Trophoblast cell (in vitro differentiated cells and primary cell): Measurements from ENCODE around the gene TLL2.

Experiments
- DNase-seq, 2 donors: peaks; one replicate each; pipeline ENCODE4 v3.0.0-alpha.2; 2016
- H2AFZ ChIP-seq: 2 replicates; pipeline ENCODE4 v1.6.1; 2013; ENCODE audit warnings: low read length, moderate library complexity, mild to moderate bottlenecking; ENCODE audit not compliant: insufficient read depth, poor library complexity
- H2AK5ac ChIP-seq: 2 replicates; pipeline ENCODE4 v1.6.1; 2013; ENCODE audit warnings: mild to moderate bottlenecking, low read length
- H2BK120ac ChIP-seq: 2 replicates; pipeline ENCODE4 v1.6.1; 2013; ENCODE audit warnings: low read length, mild to moderate bottlenecking, moderate library complexity; ENCODE audit not compliant: insufficient read depth, poor library complexity
- H2BK12ac ChIP-seq: 2 replicates; pipeline ENCODE4 v1.6.1; 2013; ENCODE audit warnings: mild to moderate bottlenecking, low read length, moderate library complexity
- H2BK5ac ChIP-seq: 2 replicates; pipeline ENCODE4 v1.6.1; 2013; ENCODE audit warnings: low read length, low read depth, moderate library complexity, mild to moderate bottlenecking; ENCODE audit not compliant: poor library complexity
- H3K14ac ChIP-seq: 2 replicates; pipeline ENCODE4 v1.6.1; 2013; ENCODE audit warnings: mild to moderate bottlenecking, low read length
- H3K18ac ChIP-seq: 2 replicates; pipeline ENCODE4 v1.6.1; 2013; ENCODE audit warnings: mild to moderate bottlenecking, low read length
- H3K23ac ChIP-seq: 2 replicates; pipeline ENCODE4 v1.6.1; 2013; ENCODE audit warnings: low read length
- H3K27ac ChIP-seq: 2 replicates; pipeline ENCODE4 v1.5.1; 2013; ENCODE audit warnings: low read depth, mild to moderate bottlenecking, inconsistent platforms, low read length, moderate library complexity
- H3K27me3 ChIP-seq: 2 replicates; pipeline ENCODE4 v1.6.1; 2013; ENCODE audit warnings: inconsistent platforms, mild to moderate bottlenecking, low read length, moderate library complexity; ENCODE audit not compliant: insufficient read depth
- H3K36me3 ChIP-seq, 2 experiments: 1 replicate in 1 of 2; 2 replicates in 1 of 2; pipeline ENCODE4 v1.6.1; 2013; ENCODE audit warnings: low read length in 2 of 2, mild to moderate bottlenecking in 2 of 2, moderate library complexity in 1 of 2; ENCODE audit not compliant: insufficient read depth in 2 of 2, control insufficient read depth in 1 of 2
- H3K4ac ChIP-seq: 2 replicates; pipeline ENCODE4 v1.6.1; 2013; ENCODE audit warnings: low read depth, mild to moderate bottlenecking, low read length, moderate library complexity
- H3K4me1 ChIP-seq, 2 experiments: 1 replicate in 1 of 2; 2 replicates in 1 of 2; pipeline ENCODE4 v1.6.1; 2013; ENCODE audit warnings: low read length in 2 of 2, mild to moderate bottlenecking in 2 of 2, moderate library complexity in 1 of 2; ENCODE audit not compliant: insufficient read depth in 2 of 2, control insufficient read depth in 1 of 2
- H3K4me2 ChIP-seq: 2 replicates; pipeline ENCODE4 v1.6.1; 2013; ENCODE audit warnings: inconsistent platforms, mild to moderate bottlenecking, low read length, moderate library complexity
- H3K4me3 ChIP-seq: 2 replicates; pipeline ENCODE4 v1.5.1; 2013; ENCODE audit warnings: mild to moderate bottlenecking, low read depth, low read length, inconsistent platforms
- H3K79me1 ChIP-seq: one replicate; pipeline ENCODE4 v1.6.1; 2013; ENCODE audit warnings: low read length
- H3K79me2 ChIP-seq: 2 replicates; pipeline ENCODE4 v1.6.1; 2013; ENCODE audit warnings: low read length, mild to moderate bottlenecking; ENCODE audit not compliant: control insufficient read depth, insufficient read depth, poor library complexity
- H3K9ac ChIP-seq: 2 replicates; pipeline ENCODE4 v1.6.1; 2013; ENCODE audit warnings: mild to moderate bottlenecking, low read length
- H3K9me3 ChIP-seq: 2 replicates; pipeline ENCODE4 v1.6.1; 2013; ENCODE audit warnings: low read depth, mild to moderate bottlenecking, control low read depth, inconsistent platforms, low read length; ENCODE audit not compliant: insufficient read depth
- H4K12ac ChIP-seq: 2 replicates; pipeline ENCODE4 v1.6.1; 2013; ENCODE audit warnings: low read depth, mild to moderate bottlenecking, low read length, moderate library complexity
- H4K8ac ChIP-seq: 2 replicates; pipeline ENCODE4 v1.6.1; 2013; ENCODE audit warnings: low read depth, mild to moderate bottlenecking, low read length, moderate library complexity
- H4K91ac ChIP-seq: one replicate; pipeline ENCODE4 v1.6.1; 2013; ENCODE audit warnings: low read depth, mild to moderate bottlenecking, low read length, moderate library complexity
- WGBS: extraction: QIAGEN DNeasy Blood & Tissue Kit; methylation state at CpG from one replicate; pipeline ENCODE4 v1.1.7; 2013; ENCODE audit warnings: missing lambda C conversion rate; ENCODE audit not compliant: insufficient read length, insufficient coverage; ENCODE audit errors: extremely low coverage; 5-methylcytosine and 5-hydroxymethylcytosine counted together

Gene TLL2

DNA sequence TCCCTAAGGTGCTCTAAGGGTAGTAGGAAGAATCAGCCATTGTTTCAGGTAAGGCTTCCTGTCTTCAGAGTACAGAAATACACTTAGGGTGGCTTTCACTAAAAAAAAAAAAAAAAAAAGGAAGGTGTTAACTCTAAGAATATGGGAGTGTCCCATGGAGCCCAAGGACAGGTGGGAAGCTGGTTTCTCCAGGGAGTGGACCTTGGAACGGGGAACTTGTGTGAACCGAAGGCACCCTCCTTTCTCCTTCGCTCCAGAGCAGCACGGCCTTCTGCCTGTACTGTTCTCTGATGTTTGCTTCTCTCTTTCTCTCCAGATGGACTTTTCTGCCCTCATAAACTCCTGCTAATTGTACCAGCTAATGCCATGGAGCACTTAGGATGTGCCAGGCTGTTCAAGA lies 161.1 kb downstream of the TLL2 start:
- Histone ChIP-seq H3K36me3 (no peaks in the 10 kb centered on the region), H4K8ac (no peak overlapping the region), H3K9me3 (no peaks in the 10 kb centered on the region), H2BK120ac (no peak overlapping the region), H3K18ac (no peak overlapping the region), H2AFZ (no peak overlapping the region), H3K23ac (no peak overlapping the region), H2AK5ac (no peak overlapping the region), H3K27ac (no peak overlapping the region), H3K4me2 (no peak overlapping the region), H3K4ac (no peak overlapping the region), H3K79me1 (no peaks in the 10 kb centered on the region), H3K9ac (no peak overlapping the region), H3K27me3 (no peaks in the 10 kb centered on the region), H3K4me1 (no peaks in the 10 kb centered on the region), H2BK5ac (no peak overlapping the region), H4K91ac (no peak overlapping the region), H3K79me2 (no peaks in the 10 kb centered on the region), H4K12ac (no peak overlapping the region), H3K14ac (no peak overlapping the region), H2BK12ac (no peak overlapping the region), H3K4me3 (no peak overlapping the region)
- WGBS, result no CpG with 5 or more reads among the region's 4 CpGs
- DNase-seq, result no peak

DNA sequence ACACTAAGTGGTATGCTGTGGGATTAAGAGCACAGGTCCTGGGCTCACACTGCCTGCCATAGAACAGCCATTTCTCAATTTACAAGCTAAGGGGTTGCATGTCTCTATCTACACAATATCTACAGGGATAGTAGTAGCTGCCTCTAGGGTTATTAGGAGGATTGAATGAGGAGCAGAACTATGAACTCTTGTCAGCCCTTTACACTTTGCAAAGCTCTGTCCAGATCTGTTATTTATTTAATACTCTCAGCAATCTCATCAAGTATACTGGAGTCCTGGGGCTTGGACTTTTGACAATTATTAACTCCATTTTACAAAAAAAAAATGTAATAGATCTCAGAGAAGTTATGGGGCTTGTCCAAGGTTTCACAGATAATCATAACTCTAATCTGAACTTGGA lies 161.7 kb downstream of the TLL2 start:
- H3K14ac ChIP-seq, result no peak overlapping the region
- no peaks in the 10 kb centered on the region for H3K9me3 ChIP-seq
- H3K36me3 ChIP-seq, result no peaks in the 10 kb centered on the region
- no peak overlapping the region for H3K18ac ChIP-seq
- H4K91ac ChIP-seq, result no peak overlapping the region
- H3K23ac ChIP-seq, result no peak overlapping the region
- no peak overlapping the region for H2BK12ac ChIP-seq
- H2BK120ac ChIP-seq, result no peak overlapping the region
- H3K9ac ChIP-seq, result no peak overlapping the region
- DNase-seq, result no peak
- H3K4me2 ChIP-seq, result no peak overlapping the region
- H3K4me3 ChIP-seq, result no peak overlapping the region
- H2AK5ac ChIP-seq, result no peak overlapping the region
- H3K79me1 ChIP-seq, result no peaks in the 10 kb centered on the region
- no peaks in the 10 kb centered on the region for H3K4me1 ChIP-seq
- no peak overlapping the region for H3K27ac ChIP-seq
- no peak overlapping the region for H2BK5ac ChIP-seq
- no peaks in the 10 kb centered on the region for H3K27me3 ChIP-seq
- H4K8ac ChIP-seq, result no peak overlapping the region
- H3K4ac ChIP-seq, result no peak overlapping the region
- no peaks in the 10 kb centered on the region for H3K79me2 ChIP-seq
- H4K12ac ChIP-seq, result no peak overlapping the region
- no peak overlapping the region for H2AFZ ChIP-seq

DNA sequence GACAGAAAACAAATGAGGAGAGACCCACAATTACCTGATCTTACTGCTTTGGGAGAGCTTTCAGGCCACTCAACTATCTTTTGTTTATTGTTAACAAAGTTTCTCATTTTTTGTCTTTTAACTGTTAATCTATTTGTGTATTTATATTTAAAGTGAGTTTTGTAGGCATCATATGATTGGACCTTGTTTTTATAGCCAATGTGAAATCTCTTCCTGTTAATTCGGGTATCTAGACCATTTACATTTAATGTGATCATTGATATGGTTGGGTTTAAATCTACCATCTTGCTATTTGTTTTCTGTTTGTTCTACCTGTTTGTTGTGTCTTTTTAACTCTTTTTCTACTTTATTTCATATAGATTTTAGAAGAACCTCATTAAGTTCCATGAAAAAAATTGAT lies 167.4 kb downstream of the TLL2 start:
- Histone ChIP-seq H3K27me3 (no peaks in the 10 kb centered on the region), H3K36me3 (no peaks in the 10 kb centered on the region), H4K8ac (no peak overlapping the region), H2AFZ (no peak overlapping the region), H3K14ac (no peak overlapping the region), H4K91ac (no peak overlapping the region), H3K9ac (no peak overlapping the region), H2BK12ac (no peak overlapping the region), H4K12ac (no peak overlapping the region), H2BK5ac (no peak overlapping the region), H2AK5ac (no peak overlapping the region), H2BK120ac (no peak overlapping the region), H3K4me3 (no peak overlapping the region), H3K9me3 (peaks cover 2% of the 10 kb centered on the region), H3K18ac (no peak overlapping the region), H3K27ac (no peak overlapping the region), H3K4me2 (no peak overlapping the region), H3K79me2 (no peaks in the 10 kb centered on the region), H3K79me1 (no peaks in the 10 kb centered on the region), H3K4me1 (no peaks in the 10 kb centered on the region), H3K23ac (no peak overlapping the region), H3K4ac (no peak overlapping the region)
- DNase-seq, result no peak
- WGBS, result no CpG with 5 or more reads among the region's 1 CpG

DNA sequence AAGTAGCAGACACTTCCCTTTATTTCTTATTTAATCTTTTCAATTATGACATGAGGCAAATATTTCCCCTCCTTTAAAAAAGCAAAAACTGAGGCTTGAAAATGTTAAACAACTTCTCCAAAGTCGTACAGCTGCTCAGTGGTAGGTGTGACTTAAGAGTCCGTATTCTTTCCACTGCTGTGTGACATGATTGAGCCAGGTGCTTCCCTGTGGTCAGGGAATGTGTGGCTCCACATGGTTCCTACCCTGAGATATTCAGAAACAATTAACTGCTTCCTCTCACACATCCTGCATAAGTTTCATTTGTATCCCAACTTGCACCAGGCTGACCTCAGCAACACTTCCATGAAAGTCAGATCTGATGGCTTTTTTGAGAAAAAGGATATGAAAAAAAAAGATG lies 168.5 kb downstream of the TLL2 start:
- H2BK12ac ChIP-seq, result no peak overlapping the region
- H3K79me1 ChIP-seq, result no peaks in the 10 kb centered on the region
- no peaks in the 10 kb centered on the region for H3K27me3 ChIP-seq
- H2BK5ac ChIP-seq, result no peak overlapping the region
- no peak overlapping the region for H2BK120ac ChIP-seq
- no peak overlapping the region for H3K4me2 ChIP-seq
- no peak overlapping the region for H2AK5ac ChIP-seq
- H4K12ac ChIP-seq, result no peak overlapping the region
- H4K91ac ChIP-seq, result no peak overlapping the region
- H3K18ac ChIP-seq, result no peak overlapping the region
- H3K4me3 ChIP-seq, result no peak overlapping the region
- H2AFZ ChIP-seq, result no peak overlapping the region
- DNase-seq, result no peak
- no CpG with 5 or more reads among the region's 2 CpGs for WGBS
- H3K9ac ChIP-seq, result no peak overlapping the region
- H3K9me3 ChIP-seq, result peaks cover 2% of the 10 kb centered on the region
- H3K4me1 ChIP-seq, result no peaks in the 10 kb centered on the region
- no peaks in the 10 kb centered on the region for H3K79me2 ChIP-seq
- no peak overlapping the region for H3K14ac ChIP-seq
- H3K23ac ChIP-seq, result no peak overlapping the region
- no peak overlapping the region for H3K27ac ChIP-seq
- H3K4ac ChIP-seq, result no peak overlapping the region
- no peaks in the 10 kb centered on the region for H3K36me3 ChIP-seq
- H4K8ac ChIP-seq, result no peak overlapping the region

DNA sequence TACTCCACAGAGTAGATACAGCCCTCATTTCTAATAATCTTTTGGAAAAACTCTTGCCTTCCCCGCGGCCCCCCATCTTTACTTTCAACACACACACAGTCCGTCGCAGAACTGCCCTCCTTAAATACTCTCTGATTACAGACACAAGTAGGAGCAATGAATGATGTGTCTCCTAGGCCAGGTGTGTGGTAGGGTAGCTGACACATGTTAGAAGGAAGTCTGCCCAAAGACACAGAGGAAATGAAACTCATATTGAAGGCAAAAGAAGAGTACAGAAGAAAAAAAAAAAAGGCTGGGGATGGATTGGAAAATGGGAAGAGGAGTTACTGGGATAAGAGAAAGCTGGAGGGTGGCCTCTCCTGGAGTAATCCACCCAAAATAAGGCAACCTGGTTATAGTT lies 169.5 kb downstream of the TLL2 start:
- H4K12ac ChIP-seq, result no peak overlapping the region
- H2BK5ac ChIP-seq, result no peak overlapping the region
- no peaks in the 10 kb centered on the region for H3K79me2 ChIP-seq
- H4K8ac ChIP-seq, result no peak overlapping the region
- H2BK120ac ChIP-seq, result no peak overlapping the region
- no peak for DNase-seq
- H3K4ac ChIP-seq, result no peak overlapping the region
- no peak overlapping the region for H2AFZ ChIP-seq
- H2BK12ac ChIP-seq, result no peak overlapping the region
- no peak overlapping the region for H3K18ac ChIP-seq
- no peak overlapping the region for H3K14ac ChIP-seq
- H3K36me3 ChIP-seq, result no peaks in the 10 kb centered on the region
- no peaks in the 10 kb centered on the region for H3K79me1 ChIP-seq
- H3K9me3 ChIP-seq, result peaks cover 2% of the 10 kb centered on the region
- H3K4me3 ChIP-seq, result no peak overlapping the region
- no peak overlapping the region for H2AK5ac ChIP-seq
- H3K23ac ChIP-seq, result no peak overlapping the region
- no peak overlapping the region for H3K9ac ChIP-seq
- no CpG with 5 or more reads among the region's 4 CpGs for WGBS
- no peak overlapping the region for H4K91ac ChIP-seq
- no peaks in the 10 kb centered on the region for H3K27me3 ChIP-seq
- no peaks in the 10 kb centered on the region for H3K4me1 ChIP-seq
- no peak overlapping the region for H3K27ac ChIP-seq
- H3K4me2 ChIP-seq, result no peak overlapping the region
